GM18873 (cell line): ENCODE results near the gene RGSL1.
"Not testable (repeated sequence)": the region's sequence is repeated elsewhere in the genome, so short reads cannot be mapped to it uniquely, and the experiment has no call there.

Experiments used
- ATAC-seq: cut with Tn5 transposase; IDR thresholded peaks from one replicate; pipeline ENCODE4 v1.9.1; 2021; ENCODE audit warnings: mild to moderate bottlenecking, moderate library complexity, moderate number of reproducible peaks; ENCODE audit not compliant: unreplicated experiment, low FRiP score

RGSL1 gene

GRCh38 chr1:182444497-182444896, 5.4 kb upstream of the RGSL1 start:
- no peak for ATAC-seq

- peak; percentile 64 for ATAC-seq
Measured at GRCh38 chr1:182446033-182446669, 3.8 kb upstream of the RGSL1 start.

- ATAC-seq = not testable (repeated sequence)
Measured at GRCh38 chr1:182447124-182447523, 2.8 kb upstream of the RGSL1 start.

DNA sequence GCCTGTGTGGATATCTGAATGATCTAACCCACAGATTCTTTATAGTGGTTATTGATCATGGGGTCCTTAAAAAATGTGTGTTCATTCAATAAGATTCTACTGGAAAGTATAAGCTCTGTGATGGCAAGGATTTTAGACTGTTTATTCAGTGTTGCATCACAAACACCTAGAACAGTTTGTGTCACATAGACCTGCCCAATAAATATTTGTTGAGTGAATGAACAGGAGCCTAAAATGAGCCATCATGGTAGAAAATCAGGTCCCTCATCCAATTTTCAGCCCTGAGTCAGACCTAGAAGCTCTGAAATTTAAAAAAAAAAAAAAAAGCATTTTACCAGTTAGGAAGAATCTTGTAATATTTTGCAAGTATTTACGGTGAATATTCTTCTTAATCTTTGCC, 2.3 kb upstream of the RGSL1 start:
- no peak for ATAC-seq

DNA sequence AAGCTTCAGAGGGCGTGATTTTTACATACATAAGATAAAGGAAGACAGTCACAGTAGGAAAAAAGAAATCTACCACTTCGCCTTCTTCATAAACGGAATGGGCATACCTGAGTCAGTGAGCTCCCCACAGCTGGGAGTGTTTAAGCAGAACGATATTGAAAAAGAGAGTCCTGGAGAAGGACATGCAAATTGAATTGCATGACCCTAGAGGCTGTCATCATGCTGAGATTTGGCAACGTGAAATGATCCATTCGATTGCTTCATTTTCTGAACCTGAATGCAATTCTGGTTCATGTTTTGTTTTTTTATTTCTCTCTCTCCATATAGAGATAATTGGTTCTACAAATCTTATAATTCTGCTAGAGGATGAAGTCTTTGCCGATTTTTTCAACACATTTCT, 3.7 kb downstream of the RGSL1 start:
- no peak for ATAC-seq

GRCh38 chr1:182457844-182458243, 7.9 kb downstream of the RGSL1 start:
- no peak for ATAC-seq

DNA sequence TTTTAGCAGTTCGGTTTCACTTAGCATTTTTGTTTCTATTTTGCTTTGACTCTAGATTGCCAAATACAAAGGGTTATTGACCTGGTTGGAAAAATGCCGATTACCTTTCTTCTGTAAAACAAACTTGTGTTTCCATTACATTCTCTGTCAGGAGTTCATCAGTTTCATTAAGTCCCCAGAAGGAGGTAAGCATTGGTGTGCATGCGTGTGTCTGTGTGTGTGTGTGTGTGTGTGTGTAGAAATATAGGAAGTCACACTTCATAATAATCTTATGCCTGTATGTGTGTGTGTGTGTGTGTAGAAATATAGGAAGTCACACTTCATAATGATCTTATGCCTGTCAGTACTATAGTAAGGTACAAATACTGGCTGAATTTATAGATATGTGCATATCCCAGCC, 10.0 kb downstream of the RGSL1 start:
- ATAC-seq = no peak

GRCh38 chr1:182460550-182460951, 10.6 kb downstream of the RGSL1 start:
- no peak for ATAC-seq

- ATAC-seq = no peak
Measured at GRCh38 chr1:182473556-182473955, 23.6 kb downstream of the RGSL1 start.

DNA sequence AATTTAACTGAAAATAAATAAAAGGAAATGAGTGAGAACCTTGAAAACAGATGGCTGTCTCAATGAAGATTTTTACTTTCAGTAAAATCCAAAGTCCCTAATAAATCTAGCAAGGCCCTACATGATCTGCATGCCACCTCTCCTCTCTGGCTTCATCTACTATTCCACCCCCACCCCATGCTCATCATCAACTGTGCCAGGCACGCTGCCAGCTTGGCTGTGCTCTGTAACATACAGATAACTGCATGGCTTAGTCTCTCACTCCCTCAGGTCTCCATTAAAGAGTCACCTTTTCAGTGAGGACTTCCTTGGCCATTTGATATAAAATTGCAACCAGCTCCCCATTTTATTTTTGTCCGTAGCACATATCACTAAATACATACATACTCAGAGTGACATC, 26.7 kb downstream of the RGSL1 start:
- ATAC-seq = no peak

DNA sequence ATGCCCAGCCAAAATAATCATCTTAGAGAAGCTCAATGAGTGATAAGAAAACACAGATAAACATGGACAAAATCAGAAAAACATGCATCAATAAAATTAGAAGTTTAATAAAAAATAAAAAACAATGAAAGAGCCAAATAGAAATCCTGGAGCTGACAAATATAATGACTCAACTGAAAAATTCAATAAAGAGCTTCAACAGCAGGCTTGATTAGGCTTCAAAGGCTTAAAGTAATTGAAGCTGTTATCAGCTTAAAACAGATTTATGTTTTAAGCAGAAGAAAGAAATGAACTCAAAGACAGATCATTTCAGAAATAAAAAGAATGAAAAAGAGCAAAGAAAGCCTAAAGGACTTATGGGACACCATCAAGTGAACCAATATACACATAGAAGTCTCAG, 28.3 kb downstream of the RGSL1 start:
- ATAC-seq = no peak

DNA sequence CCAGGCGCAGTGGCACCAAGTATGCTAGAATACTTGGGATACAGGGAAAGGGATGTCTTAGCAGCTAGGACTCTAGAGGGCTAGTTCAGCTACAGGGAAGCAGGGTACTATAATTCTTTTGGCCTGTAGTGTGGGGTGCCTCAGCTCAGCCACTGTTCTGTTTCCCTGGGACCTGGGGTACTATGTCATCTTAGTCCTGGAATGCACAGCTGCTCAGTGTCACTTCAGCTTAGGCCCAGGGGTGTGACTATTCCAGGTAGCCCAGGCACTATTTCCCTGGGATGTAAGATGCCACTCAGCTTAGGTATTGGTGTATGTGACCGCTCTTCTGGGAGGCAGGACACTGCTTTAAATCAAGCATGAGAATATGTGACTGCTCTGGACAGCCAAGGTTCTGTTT, 34.1 kb downstream of the RGSL1 start:
- no peak for ATAC-seq

DNA sequence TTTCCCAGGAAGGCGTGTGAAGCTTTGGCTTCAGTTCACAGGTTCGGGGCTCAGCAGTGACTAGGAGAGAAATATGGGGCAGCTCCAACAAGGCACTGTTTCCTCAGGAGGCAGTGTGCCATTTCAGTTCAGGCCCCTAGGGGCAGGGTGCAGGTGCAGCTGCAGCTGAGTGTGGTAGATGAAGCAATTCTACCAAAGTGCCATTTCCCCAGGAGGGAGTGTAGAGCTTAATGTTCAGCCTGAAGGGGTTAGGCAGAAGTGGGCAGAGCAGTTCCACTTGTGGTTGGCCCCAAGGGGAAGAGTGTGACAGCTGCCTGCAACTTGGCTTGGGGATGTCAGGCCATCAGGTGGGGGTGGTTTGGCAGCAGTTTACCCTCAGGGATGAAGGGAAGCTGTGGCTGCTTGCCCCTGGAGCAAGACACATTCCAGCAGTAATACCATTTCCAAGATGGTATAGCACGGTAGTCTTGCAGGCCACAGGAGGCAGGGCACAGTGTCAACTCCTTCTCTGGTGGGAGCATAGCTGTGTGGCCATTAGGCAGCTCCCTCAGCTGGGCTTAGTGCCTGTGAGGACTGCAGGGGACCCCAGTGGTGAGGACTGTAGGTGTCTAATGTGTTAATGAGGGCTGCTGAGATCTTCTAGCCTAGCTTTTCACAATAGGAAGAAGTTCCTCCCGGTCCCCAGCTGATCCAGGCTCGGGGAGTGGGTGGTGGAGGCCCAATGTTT, 34.7 kb downstream of the RGSL1 start:
- ATAC-seq = peak; percentile 87

GRCh38 chr1:182485861-182486260, 35.9 kb downstream of the RGSL1 start:
- ATAC-seq = no peak

GRCh38 chr1:182488803-182489202, 38.9 kb downstream of the RGSL1 start:
- ATAC-seq = no peak

- ATAC-seq = no peak
Measured at GRCh38 chr1:182493063-182493462, 43.1 kb downstream of the RGSL1 start.

DNA sequence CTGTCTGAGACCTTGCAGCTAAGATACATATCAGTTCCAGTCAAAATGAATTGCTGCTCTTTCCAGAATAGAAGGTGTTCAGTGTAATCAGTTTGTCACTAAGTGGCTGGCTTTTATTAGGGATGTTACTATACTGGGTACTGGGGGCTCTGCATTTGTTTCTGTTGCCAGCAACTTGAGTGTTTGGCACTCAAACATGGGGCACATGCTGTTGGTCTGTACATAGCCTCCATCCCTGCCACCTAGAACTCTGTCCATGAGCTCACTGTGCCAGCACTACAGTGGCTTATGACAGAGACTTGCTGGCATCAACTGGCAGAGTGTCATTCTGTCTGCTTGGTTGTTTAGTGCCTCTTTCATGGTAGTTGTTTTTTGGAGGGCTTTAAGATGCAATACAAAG, 45.1 kb downstream of the RGSL1 start:
- ATAC-seq = no peak

DNA sequence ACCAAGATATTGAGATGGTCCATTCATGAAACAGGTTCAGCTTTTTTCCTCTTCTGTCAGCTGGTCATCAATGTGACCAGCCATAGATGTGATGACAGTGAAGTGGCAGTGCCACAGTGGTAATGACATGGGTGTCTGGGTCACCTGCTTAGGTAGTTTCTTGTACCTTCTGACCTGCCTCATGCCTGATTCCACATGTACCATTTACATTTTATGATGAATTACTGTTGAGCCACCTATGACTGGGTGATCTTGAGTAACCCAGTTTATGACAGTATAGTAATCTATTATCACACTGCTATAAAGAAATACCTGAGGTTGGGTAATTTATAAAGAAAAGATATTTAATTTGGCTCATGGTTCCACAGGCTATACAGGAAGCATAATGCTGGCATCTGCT, 45.7 kb downstream of the RGSL1 start:
- no peak for ATAC-seq

DNA sequence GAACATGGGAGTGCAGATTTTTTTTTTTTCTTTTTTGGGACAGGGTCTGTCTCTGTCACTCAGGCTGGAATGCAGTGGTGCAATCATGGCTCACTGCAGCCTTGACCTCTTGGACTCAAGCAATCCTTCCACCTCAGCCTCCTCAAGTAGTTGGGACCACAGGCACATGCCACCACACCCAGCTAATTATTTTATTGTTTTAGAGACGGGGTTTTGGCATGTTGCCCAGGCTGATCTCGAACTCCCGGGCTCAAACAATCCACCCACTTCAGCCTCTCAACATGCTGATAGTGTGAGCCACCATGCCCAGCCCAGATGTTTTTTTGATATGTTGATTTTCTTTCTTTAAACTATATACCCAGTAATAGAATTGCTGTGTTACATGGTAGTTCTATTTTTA, 57.7 kb downstream of the RGSL1 start:
- no peak for ATAC-seq

DNA sequence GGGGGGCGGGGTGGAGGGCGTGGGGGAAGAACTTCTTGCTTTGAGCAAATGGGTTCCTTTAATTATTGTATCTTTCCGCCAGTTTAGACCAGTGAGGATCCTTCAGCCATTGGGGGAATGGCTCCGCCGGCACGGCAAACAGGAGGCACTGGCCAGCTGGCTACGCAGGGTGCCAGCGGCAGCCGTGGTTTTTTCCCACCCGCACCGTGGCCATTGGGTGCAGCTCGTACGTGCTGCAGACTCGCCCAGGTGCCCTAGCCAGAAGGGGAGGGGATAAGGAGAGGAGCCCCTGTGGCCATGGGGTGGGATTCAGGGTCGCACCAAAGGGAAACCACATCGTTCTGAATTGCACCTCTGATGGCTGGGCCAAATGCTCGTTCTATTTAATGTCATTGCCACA, 65.6 kb downstream of the RGSL1 start:
- ATAC-seq = no peak

DNA sequence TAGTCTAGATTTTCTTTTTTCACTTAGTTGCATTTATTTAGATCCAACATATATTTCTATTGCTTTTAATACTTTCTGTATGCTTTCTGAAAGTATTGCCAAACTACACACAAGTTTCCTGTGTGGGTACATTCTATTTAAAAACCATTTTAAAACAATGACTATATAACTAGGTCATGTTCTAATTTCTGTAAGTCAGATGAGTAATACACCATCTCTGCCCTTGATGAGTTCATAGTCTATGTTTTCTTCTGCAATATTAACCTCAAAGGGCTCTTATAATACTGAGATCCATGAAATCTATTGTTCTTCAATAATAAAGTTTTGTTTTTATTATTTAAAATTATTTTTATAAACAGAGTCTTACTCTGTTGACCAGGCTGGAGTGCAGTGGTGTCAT, 70.8 kb downstream of the RGSL1 start:
- ATAC-seq = no peak

GRCh38 chr1:182525342-182525741, 75.4 kb downstream of the RGSL1 start:
- ATAC-seq = no peak
